GM10266 (cell line): Measurements from ENCODE around the gene CCDC185.

Experiments used
- DNase-seq: peaks from one replicate; pipeline ENCODE4 v3.0.0; 2012; ENCODE audit errors: extremely low spot score
- TF ChIP-seq, protein P1 (sequence below): IDR thresholded peaks from 2 replicates; pipeline ENCODE4 v1.5.1; 2012; ENCODE audit warnings: mild to moderate bottlenecking, low read depth; ENCODE audit not compliant: control insufficient read depth, insufficient read depth; ENCODE audit errors: missing control alignments

Gene CCDC185

DNA sequence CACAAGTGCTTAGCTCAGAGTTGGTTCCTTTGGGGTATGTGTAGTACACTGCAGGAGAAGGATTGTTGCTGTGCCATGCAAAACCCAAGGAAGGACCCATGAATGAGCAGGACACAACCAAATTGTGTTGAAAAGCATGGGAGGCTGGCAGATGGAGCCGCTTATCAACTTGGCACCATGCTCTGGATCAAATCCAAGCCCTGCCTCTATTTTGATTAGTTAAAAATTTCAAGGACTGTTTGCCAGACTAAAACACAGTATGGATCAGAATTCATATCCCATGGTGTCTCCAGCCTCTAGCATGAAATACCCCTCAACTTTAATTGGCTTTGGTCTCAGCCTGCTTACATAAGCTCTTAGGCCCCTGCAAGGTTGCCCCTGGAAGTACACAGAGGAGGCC, 27.8 kb downstream of the CCDC185 start:
- no peak for DNase-seq
- TF ChIP-seq, protein P1, sequence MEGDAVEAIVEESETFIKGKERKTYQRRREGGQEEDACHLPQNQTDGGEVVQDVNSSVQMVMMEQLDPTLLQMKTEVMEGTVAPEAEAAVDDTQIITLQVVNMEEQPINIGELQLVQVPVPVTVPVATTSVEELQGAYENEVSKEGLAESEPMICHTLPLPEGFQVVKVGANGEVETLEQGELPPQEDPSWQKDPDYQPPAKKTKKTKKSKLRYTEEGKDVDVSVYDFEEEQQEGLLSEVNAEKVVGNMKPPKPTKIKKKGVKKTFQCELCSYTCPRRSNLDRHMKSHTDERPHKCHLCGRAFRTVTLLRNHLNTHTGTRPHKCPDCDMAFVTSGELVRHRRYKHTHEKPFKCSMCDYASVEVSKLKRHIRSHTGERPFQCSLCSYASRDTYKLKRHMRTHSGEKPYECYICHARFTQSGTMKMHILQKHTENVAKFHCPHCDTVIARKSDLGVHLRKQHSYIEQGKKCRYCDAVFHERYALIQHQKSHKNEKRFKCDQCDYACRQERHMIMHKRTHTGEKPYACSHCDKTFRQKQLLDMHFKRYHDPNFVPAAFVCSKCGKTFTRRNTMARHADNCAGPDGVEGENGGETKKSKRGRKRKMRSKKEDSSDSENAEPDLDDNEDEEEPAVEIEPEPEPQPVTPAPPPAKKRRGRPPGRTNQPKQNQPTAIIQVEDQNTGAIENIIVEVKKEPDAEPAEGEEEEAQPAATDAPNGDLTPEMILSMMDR, result no peak

DNA sequence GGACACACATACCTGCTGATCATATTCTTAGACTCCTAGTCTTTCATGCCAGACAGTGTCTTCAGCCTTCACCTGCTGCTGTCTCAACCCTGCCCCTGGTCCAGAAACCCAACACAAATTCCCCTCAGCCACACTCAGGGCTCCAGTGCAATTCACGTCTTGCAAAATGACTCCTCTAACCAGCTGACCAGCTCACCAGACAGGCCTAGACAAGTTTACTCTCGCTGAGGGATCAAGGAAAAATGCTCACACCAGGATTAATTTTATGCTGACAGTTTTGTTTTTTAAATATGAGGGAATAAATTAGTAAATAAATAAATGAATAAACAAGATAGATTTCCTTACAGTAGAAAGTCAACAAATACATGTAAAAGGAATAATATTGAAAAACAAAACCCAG, 28.5 kb downstream of the CCDC185 start:
- TF ChIP-seq, protein P1, result no peak
- DNase-seq, result no peak

DNA sequence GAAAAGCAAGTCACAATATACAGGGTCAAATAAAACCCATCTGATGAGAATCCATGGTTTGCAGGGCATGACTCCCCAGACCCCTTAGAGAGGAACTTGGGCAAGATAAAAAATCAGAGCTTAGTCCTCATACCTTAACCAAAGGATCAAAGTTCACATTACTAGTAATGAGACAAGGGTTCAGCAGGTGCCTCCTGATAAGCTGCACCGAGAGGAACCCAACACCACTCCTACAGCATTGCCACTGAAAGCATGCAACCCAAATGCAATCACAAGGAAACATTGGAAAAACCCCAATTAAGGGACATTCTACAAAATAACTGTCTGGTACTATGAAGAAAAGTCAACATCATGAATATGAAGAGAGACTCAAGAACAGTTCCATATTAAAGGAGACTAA, 29.7 kb downstream of the CCDC185 start:
- TF ChIP-seq, protein P1, result no peak

DNA sequence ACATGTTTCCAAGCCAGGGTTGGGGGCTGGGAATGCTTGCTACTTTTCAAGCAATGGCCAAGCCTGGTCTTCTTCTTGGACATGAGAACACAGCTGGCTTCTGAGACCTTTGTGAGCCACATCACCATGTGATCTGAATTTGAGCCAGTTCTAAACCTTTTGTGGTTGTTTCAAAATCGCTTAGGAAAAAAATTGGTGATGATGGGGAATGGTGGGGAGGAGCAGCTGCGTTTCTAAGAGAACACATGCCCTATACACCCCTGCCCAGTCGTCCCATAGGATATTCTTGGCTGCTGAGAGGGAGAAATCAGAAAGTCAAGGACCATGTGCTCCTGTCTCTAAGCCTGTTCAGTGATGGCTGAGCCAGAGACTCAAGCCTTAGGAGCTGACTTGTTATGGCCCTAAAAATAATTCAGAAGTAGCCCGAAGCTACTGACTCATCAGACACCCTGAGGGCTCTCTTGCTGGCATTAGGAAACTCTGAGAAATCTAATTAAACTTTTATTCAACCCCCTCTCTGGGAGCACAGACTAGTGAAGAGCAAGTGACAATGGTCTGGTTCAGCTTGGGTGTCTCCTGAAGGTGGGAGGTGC, 30.5 kb downstream of the CCDC185 start:
- no peak for DNase-seq
- TF ChIP-seq, protein P1, result no peak

More for the DNA sequence above, 29.7 kb downstream of the CCDC185 start:
- no peak for DNase-seq

DNA sequence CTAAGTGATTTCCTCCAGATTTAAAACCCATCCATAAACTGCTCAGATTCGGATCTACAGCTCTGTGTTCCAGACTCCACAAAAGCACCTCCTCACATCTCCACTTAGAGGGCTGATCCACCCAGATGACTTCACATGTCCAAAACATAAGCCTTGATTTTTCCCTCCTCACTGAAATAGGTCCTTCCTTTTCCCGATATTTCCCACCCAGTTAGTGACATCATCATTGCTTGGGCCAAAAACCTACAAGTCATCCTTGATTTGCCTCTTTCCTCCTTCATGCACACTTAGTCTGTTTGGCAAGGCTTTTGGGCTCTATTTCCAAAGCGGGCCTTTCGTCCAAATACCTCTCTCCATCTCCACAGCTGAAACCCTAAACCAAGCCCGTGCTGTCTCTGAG, 32.3 kb downstream of the CCDC185 start:
- no peak for DNase-seq
- TF ChIP-seq, protein P1, result no peak

DNA sequence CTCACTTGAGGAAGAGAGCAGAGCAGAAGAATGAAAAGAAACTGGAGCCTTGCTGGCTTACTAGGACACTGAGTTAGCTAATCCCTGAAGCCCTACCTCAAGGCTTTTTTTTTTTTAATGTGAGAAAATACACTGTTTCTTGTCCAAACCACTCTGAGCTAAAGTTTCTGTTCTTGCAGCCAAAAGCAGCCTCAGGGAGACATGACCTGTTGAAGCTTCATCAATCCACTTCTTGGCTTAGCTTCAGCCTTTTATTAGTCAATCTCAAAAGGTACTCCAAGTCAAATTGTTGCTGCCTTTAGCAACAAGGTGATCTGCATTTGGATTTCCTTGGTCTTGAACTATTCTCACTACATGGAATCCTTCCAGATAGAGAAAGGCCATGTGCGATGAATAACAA, 33.7 kb downstream of the CCDC185 start:
- DNase-seq, result no peak

DNA sequence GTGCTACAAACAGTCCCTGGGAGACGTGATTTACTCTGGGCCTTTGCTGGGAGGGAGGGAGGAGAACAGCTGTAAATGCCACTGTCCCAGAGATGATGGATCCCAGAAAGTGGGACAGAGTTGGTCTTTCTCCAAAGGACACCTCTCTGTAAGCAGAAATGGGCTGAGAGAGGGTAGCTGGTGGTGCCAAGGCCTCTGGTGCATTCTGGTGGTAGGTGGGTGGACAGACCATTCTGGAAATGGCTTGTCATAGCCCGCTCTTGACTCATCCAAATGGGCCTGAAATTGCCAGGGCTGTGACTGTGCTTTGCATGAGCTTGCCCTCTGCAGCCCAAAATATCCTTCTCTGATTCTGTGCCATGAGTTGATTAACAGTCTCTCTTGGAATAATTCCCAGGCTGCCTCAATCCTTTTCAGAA, 36.1 kb downstream of the CCDC185 start:
- TF ChIP-seq, protein P1, result no peak
- no peak for DNase-seq

More for the DNA sequence above, 33.7 kb downstream of the CCDC185 start:
- TF ChIP-seq, protein P1, result no peak
